GM21381 (cell line): ENCODE measurements around the gene ZNF329.

Experiments
- ATAC-seq: cut with Tn5 transposase; IDR thresholded peaks from one replicate; pipeline ENCODE4 v1.9.1; 2021; ENCODE audit warnings: mild to moderate bottlenecking, moderate library complexity; ENCODE audit not compliant: unreplicated experiment

ZNF329 gene

DNA sequence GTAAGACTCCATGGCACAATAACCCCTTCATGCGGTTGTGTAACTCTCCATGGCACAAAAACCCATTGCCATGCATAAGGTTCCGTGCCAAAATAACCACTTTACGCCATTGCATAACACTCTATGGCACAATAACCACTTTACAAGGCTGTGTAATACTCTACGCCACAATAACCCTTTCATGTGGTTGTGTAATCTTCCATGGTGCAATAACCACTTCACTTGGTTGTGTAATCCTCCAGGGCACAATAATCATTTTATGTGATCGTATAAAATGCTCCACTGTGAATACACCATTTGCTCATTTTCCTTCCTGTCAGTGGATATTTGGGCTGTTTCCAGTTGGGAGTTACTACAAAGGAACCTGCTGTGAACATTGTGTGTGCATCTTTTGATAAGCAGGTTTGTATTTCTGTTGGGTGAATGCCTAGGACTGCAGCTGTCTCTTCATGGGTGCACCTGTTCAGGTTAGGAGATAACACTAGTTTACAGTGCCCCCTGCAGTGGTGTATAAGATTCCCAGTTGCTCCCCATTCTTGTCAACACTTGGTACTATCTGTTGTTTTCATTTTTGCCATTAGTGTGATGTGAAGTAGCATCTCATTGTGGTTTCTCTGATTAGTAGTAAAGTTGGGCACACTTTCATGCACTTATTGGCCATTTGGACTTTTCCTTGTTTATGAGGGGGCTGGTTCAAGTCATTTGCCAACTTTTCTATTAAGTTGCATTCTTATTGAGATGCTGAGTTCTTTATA lies 31.4 kb downstream of the ZNF329 start:
- ATAC-seq, result no peak

DNA sequence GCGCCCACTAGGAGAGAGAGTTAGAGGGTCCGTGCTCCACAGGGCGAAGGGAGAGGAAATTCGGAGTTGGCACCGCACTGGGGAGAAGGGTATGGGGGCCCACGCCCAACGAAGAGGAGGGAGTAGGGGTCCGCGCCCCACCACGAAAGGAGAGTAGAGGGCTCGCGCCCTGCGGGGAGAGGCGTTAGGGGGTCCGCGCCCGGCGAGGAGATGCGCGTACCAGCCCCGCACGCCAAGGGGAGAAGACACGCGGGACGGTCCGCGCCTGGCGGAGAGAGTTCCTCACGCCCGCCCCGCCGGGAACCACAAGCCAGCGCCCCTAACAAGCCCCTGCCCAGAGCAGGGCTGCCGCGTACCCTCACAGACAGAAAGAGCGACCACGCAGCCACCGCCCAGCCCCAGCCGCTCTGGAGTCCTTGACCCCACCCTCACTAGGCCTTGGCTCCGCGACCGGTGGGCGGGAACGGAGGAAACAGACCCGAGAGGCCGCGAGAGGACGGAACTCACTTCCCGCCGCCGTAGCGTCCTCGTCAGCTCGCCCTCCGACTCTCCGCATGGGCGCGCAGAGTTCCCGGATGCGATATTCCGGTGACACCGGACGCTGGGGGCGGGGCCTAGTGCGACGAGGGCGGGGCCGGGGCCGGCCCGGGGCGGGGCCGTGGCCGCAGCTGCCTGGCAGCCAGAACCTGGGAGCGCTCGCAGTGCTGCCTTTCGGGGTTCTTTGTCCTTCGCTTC lies 32.6 kb downstream of the ZNF329 start:
- no peak for ATAC-seq

DNA sequence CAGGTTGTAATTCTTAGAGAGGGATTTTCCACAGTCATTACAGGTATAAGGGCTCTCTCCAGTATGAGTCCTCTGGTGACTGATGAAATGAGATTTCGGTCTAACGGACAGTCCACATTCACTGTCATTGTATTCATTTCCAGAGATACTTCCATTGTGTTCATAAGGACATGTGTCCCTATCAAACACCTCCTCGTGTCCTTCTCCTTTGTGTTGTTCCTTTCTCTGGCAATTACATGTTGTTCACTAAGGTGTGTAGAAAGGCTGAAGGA lies 42.1 kb downstream of the ZNF329 start:
- ATAC-seq, result no peak

DNA sequence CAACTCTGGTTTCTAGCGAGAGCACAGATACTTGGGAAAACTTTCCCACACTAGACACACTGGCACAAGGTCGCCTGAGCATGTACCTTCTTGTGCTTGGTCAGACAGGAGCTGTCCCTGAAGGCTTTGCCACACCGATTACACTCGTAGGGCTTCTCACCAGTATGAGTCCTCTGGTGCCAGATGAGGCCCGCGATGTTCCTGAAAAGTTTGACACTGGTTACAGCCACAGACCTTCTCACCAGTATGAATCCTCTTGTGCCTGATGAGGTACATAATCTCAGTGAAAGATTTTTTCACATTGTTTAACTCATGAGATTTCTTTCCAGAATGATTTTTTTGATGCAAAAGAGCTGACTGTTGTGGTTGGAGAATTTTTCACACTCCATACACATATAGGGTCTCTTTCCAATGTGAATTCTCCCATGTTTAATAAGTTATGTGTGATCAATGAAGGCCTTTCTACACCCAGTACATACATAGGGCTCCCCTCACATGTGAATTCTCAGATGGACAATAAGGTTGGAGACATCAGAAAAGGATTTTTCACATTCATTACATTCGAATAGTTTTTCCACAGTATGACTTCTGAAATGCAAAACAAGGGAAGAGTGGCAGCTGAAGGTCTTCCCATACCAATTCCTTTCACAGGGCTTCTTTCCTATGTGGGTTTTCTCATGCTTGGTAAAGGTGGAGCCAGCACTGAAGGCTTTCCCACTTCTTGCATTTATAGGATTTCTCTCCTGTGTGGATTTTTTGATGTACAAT lies 42.6 kb downstream of the ZNF329 start:
- no peak for ATAC-seq

DNA sequence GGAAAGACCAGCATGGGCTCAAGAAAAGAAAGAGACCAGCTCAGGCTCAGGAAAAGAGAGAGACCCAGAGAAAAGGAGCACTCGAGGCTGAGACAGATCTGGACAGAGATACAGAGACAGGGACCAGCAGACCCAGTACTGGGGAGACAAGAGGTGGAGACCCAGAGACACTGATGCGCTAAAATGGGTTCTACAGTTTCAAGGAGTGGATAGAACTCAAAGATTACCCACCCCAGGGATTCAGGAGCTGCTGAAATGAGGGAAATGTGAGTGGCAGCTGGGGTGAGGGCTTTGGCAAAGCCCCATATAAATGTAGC lies 51.9 kb downstream of the ZNF329 start:
- ATAC-seq, result no peak

DNA sequence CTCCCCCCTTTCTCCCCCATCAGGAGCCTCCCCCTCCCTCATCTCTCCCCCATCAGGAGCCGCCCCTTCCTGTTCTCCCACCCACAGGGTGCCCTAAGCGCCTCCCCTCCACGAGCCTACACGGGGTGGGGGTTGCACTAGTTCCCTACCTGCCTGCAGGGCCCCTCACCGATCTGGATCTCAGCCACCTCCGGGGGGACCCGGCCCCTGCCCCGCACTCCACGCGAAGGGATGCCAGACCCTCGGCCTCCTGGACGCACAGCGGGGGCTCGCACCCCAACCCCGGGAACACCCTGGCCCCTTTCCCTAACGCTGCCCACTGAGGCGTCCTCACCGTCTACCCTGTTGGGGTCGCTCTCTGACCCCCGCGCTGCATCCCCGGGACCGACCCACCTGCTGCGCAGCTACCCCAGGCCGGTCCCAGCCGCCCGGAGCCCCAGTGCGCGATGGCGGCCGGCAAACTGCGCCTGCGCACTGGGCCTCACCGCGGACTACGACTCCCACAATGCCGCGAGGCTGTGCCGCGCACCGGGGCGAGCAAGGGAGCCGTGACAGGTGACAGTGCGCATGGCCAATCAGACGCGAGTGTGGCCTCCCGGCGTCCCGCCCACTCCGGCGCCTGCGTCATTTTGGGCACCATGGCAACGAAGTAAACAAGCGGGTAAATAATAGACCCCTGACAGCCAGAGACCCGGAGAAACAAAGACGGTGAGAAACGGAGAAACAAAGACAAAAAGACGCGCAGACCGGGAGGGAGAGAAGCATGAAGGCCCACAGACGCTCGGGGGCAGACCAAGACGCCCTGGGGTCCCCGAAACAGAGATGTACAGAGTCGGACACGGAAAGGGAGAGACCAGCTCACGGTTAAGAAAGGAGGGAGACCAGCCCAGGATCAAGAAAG lies 52.6 kb downstream of the ZNF329 start, which contains the start of gene ZSCAN18:
TSS of gene ZSCAN18 (minus strand) at position 451 of the 901 bp plus-strand sequence. CDS start 7,964 bp downstream, outside the sequence.
- no peak for ATAC-seq

DNA sequence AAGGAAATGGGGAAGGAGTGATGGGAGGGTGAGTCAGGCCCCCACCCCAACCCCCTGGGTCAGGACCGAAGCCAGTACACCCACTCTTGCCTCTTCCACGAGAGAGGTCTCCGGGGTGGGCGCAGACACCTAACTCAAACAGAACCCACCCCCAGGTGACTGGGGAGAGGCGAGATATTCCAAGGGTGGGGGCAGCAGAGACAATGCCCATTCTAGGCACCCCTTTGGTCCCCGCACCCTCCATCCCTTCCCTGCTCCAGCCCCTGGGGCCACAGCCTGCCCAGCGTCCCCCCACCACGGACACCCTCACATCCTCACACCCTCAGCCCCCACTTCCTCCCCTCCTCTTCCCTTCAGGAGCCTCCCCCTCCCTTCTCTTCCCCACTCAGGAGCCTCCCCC lies 53.2 kb downstream of the ZNF329 start:
- no peak for ATAC-seq

DNA sequence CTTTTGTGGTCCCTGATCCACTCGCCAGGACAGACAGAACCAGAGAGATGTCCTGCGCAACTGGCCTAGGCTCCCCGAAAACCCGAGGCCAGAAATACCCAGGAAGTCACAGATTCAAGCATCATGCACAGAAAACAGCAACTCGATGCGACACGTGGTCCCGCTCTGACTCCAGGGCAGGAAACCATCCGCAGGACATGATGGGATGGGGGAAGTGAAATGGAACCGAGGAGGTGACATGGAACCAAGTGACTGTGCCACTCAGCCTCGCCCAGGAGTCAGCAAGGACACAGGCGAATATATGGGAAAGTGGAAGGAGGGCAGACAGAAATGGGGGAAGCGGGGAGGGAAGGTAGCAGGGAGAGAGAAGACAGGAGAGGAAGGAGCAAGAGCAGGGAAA lies 53.7 kb downstream of the ZNF329 start:
- no peak for ATAC-seq

DNA sequence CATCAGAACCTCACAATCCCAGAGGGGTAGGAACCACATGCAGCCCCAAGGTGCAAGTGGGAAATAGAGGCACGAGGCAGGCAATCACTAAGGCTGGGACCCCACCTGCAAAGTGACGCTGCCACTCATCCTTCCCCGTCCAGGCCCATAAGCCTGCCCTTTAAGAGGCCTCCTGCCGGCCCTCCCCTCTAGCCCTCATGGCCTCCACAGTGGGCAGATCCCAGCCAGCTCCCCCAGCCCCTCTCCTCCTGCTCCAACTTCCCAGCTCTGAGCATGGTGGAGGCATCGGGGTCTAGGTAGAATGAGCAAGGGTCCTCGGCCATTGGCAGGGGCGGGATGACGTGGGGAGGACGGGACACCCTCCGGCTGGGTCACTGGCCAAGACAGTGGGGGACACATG lies 55.3 kb downstream of the ZNF329 start:
- no peak for ATAC-seq

DNA sequence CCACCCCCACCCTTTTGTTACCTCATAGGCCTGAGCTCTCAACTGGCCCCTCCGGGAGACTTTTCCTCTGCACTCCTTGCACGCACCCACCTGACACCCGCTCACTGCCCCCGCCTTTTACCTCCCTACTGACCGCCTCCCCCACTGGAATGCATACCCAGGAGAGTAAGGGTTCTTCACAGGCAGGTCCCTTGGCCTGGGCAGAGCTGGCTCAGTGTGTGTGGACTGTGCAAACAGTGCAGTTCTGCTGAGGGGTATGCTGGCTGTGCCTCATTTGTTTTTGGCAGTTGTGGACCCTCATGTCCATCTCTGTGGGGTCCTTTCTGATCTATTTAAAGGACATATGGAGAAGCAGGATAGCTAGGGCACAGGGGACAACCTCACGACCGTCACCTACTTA lies 57.5 kb downstream of the ZNF329 start:
- no peak for ATAC-seq

DNA sequence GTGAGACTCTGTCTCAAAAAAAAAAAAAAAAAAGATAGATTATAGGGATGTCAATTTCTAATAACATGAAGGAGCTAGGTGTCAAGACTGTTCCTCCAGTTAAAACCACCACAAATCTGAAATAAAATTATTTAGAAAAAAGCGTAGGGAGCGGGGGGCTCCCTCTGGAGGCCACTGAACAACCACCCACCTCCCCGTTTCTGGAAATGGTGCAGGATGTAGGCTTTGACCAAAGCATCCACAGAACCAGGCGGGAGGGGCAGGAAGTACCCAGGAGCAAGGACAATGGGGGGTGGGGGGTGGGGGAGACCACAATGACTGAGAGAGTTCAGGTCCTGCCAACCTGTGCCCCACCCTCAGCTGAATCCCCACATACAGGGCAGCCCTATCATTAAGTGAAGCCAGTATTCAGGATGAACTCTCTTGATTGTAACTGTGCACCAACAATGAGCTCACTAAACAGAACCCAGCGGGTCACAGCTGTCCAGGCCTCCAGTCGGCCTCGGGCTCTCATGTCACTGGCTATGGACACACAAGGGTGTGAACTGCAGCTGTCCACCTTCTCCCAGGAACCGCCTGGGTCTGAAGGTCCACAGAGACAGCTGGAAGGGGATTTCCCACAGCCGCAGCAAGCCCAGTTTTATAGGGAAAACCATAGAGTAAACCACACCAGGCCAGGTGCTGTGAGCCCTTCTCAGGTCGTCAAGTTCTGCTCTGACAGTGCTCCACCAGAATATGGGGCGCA lies 59.2 kb downstream of the ZNF329 start:
- no peak for ATAC-seq

DNA sequence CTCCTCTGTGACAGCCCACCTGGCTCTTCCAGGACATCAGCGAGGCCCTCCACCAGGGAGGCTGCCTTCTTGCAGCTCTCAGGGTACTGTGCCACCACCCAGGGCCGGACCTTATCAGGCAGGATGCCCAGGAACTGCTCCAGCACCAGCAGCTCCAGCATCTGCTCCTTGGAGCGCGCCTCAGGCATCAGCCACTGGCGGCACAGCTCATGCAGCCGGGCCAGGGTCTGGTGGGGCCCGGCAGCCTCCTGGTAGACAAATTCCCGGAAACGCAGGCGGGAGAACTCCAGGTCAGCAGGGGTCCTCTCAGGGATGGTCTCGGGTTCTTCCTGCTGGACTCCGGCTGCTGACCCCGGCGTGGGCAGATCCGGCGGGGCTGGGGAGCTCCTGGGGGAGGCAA lies 60.7 kb downstream of the ZNF329 start:
- ATAC-seq, result no peak

DNA sequence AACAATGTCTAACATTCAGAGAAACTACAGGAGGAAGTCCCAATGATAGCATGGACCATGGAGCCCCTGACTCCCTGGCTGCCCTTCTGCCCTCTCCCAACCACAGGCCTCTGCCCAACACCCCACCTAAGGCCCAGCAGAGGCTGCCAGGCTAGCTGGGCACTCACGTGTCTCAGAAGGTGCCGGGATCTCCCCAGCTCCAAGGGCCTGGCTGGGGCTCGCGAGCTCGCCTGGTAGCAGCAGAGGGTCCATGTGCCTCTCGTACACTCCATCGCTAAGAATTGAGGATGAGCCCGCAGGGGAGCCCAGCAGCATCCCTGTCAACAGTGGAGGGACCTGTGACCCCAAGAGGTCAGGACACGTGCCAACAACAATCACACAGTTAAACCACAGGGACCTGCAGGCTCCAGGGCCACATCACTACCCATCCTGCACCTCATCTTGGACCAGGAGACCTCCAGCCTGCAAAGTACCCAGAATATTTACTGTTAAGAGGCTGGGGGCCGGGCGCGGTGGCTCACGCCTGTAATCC lies 62.0 kb downstream of the ZNF329 start:
- ATAC-seq, result no peak

DNA sequence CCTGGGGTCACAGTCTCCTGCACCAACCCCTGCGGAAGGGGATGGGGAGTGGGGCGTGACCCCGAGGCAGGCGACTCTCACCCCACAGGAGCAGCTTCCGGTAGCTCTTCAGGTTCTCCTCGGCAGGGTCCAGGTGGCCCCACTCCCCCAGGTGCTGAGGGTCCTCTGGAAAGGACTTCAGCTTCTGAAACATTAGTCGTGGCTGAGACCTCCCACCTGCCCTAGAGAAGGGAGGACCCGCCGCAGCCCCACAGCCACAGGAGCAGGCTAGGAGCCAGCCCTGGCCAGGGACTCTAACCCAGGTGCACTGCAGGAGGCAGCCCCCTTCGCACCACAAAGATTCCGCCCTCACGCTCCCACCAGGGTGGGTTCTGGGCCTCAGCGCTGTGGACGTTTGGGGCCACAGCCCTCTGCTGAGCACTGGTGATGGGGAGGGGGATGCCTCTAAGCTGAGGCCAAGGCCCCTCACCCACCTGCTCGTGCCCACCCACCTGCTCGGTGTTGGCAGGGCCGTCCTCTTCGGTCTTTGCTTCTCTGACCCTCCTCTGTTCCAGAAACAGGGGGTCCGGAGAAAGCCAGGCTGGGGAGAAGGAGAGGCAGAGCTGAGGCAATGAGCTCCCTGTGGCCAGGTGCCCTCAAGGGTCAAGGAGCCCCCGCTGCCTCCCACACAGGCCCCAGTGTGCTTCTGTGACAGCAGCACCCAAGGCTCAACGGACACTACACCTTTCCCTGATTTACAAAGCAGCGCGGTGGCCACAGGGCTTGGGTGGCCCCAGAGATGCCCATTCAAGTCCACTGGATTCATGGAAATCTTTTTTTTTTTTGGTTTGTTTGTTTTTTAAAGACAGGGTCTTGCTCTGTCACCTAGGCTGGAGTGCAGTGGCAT lies 63.5 kb downstream of the ZNF329 start:
- ATAC-seq, result no peak

DNA sequence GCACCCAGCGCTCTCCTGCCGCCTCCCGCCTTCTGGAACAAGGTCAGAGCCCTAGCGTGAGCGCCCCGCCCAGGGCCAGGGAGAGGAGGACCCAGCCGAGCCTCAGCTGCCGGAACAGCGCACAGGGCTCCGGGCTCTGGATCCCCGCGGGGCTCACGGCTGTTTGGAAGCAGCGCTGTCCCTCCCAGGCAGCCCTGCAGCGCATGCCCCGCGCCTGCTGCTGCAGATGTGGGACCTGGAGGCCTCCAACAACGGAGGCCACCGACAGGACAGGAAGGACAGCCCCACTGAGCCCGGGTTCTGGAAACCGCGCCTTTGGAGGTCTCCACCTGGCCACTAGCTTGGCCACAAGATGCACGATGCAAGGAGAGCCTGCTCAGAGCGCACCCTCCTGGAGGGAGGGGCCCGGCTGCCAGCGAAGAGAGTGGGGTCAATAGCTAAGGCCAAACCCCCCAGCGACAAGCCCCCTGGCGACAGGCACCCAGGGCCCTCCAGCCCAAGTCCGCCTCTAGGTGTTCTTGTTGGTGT lies 65.2 kb downstream of the ZNF329 start:
- ATAC-seq, result no peak

DNA sequence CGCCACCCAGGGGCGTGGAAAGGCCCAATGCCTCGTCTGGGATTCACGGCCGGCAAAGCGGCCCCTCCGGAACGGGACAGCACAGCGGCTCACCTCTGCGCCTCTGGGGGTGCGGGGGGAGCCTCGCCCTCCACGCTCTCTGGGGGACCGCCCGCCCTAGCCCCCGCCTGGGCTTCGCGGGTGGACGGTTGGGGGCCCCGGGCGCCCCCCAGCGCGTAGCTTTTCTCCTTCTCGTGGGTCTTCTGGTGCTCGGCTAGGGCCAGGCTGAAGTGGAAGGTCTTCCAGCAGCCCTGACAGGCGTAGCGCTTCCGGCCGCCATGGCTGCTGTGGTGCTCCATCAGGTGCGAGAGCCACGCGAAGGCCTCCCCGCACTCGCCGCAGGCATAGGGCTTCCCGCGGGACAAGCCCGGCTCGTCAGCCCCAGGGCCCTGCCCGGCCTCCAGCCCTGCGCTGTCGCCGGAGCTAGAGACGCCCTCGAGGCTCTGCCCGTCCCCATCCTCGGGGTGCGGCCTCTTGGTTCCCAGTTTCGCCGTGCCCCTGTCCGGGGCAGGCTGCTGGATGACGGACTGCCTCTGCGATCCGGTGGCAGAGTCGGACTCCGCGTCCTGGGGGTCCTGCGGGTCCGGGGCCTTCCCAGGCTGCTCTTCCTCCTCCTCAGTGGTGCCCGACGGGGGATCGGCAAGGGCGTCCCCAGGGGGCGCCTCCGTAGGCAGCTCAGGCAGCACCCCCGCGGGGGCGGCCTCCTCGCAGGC lies 65.8 kb downstream of the ZNF329 start:
- no peak for ATAC-seq

DNA sequence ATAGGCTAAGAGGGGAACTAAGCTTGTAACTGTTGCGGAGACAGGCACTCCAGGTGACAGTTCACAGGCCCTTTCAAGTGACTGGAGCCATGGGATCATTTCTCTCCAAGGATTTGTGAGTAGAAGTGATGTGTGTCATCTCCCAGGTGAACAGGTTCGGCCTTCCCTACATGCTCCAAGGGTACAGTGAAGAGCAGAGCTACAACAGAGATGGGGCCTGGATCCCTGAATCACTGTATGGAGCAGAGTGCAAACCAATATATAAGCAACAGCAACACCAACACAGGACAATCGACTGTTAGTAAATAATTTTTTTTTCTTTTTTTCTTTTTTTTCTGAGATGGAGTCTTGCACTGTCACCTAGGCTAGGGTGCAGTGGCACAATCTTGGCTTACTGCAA lies 67.6 kb downstream of the ZNF329 start:
- no peak for ATAC-seq

DNA sequence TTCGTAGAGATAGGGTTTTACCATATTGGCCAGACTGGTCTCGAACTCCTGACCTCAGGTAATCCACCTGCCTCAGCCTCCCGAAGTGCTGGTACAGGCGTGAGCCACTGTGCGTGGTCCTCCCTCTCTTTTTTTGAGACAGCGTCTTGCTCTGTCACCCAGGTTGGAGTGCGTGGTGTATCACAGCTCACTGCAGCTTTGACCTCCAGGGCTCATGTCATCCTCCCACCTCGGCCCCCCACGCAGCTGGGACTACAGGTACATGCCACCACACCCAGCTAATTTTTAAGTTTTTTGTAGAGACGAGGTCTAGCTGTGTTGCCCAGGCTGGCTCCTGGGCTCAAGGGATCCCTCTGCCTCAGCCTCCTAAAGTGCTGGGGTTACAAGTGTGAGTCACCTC lies 70.8 kb downstream of the ZNF329 start:
- no peak for ATAC-seq
